GM21526 (cell line): Measurements from ENCODE around the gene SH3TC1.

Experiments
- ATAC-seq: cut with Tn5 transposase; IDR thresholded peaks from one replicate; pipeline ENCODE4 v1.9.1; 2021; ENCODE audit warnings: moderate library complexity; ENCODE audit not compliant: unreplicated experiment, low FRiP score

The SH3TC1 gene

DNA sequence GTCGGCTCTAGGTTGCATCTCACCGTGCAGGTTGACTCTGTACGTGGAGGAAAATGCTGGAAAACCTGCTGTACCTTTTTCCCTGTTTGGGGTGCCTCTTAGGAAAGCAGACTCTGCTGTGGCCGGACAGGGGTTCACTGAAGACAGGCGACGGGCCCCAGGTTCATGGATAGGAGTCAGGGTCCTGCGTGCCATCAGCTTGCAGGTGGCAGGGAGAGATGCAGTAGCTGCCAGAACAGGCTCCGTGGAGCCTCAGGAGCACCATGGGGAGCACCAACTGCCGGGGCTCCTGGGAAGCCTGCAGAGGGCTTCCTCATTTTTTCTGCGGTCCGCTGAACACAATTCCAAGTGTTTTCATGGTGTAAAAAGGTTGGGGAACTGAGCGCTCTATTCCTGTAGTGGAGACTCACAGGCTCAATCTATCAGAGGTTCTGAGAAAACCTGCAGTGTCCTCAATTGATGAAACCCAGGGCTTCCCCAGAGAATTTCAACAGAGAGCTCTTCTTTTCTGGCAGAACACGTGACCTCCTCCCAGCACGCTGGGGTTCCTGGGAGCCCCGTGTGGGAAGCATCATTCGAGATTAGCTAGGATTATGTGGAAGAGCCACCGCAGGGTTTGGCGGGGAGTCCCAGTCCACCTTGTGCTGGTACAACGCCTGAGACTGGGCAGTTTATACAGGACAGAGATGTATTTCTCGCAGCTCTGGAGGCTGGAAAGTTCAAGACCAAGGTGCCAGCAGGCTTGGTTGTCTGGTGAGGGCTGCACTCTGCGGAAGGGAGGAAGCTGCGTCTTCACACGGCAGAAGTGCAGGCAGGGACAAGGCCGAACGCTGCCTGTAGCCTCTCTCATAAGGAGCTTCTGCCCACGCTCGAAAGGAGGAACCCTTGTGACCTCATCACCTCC lies 72.1 kb downstream of the SH3TC1 start:
- ATAC-seq = no peak

DNA sequence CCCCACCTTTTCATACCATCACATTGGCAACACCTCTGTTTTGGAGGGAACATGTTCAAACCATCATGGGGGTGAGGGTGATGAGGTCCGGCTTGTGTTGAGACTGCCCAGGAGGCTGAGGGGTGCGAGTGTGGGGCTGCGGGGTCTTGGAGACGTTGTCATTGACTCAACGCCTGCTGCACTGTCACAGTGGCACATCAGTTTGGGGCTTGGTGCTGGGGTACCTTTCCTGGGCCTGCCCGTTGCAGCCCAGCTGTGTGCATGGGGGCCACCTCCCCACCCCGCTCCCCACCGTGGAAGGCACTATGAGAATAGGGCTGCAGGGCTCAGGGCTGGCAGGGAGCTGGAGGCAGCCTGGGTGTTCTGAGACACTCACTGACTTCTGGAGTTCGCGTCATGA lies 72.7 kb downstream of the SH3TC1 start:
- ATAC-seq = no peak

DNA sequence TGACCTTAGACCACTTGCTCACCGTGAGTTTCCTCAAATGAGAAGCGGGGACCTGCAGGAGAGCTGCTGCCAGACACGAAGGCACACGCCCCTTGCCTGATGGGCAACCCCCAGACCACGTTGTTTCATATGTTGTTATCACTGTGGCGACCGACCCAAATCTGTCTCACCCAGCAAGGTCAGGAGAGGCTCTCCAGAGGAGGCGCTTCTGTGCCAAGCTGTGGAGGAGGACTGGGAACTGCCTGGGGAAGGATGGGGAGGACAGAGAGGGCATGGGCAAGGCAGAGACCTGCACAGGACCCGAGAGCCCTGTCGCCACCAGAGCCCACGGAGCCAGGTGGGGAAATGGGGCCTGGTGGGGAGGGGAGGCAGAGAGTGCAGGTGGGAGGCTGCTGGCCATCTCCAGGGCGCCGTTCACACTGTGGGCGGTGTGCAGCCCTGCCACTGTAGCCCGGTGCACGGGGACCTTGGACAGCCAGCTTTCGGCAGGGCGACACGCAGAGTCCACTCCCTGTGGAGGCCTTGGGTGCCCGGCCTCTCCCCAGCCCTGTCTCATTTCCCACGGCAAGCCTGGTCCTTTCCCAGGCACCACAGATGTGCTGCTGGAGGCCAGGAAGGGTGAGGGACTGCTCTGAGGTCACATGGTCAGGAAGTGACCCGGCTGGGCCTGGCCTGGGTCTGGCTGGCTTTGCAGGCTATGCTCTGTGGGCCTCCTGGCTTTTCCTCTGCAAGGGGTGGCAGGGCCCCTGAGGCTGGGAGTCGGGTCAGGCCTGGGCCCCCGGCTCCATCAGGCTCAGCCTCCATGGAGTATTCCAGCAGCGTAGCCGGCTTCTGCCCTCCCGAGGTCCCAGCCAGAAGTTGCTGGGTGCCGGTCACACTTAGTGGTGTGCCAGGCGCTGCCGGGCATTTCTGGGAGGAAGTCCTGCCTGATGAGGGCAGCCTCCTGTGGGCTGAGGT lies 73.7 kb downstream of the SH3TC1 start:
- ATAC-seq = no peak

DNA sequence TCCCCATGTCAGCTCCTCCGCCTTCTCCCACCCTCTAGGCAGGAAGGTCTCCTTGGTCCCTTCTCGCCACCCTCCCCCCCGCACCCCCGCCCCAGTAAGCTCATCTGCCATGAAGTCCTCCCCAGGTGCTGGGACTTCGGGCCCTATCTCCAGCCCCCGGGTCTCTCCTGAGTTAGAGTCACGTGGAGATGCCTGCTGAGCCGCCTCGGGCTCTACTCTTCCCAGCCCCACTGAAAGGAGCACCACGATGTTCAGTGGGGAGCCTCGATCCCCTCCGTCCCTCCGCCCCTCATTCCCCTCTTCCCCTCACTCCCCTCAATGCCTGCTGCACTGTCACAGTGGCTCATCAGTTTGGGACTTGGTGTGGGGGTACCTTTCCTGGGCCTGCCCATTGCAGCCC lies 74.4 kb downstream of the SH3TC1 start:
- no peak for ATAC-seq

DNA sequence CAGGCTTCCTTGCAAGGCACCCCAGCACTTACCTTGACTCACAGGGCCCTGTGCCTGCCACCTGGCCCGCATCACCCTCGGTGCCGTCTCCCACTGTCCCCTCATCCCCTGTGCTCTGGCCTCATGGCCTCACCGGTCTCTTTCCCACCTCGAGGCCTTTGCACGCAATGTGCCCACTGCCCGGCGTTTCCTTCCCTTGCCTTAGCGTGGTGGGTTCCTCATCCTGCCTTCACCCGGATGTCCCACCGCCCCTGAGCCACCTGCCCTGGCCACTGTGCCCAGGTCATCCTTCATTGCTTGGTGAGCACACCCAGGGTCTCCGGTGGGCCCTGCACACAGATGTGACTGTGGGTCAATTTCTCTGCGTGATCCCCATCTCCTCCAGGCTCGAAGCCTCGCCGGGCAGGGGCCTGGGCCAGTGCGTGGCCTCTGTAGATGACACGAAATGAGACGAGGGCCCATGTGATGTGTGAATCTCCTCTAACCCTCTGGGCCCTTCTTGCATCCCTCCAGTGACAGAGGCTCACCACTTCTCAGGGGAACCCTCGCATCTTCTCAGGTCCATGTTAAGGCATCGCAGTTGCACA lies 75.1 kb downstream of the SH3TC1 start:
- ATAC-seq = no peak

DNA sequence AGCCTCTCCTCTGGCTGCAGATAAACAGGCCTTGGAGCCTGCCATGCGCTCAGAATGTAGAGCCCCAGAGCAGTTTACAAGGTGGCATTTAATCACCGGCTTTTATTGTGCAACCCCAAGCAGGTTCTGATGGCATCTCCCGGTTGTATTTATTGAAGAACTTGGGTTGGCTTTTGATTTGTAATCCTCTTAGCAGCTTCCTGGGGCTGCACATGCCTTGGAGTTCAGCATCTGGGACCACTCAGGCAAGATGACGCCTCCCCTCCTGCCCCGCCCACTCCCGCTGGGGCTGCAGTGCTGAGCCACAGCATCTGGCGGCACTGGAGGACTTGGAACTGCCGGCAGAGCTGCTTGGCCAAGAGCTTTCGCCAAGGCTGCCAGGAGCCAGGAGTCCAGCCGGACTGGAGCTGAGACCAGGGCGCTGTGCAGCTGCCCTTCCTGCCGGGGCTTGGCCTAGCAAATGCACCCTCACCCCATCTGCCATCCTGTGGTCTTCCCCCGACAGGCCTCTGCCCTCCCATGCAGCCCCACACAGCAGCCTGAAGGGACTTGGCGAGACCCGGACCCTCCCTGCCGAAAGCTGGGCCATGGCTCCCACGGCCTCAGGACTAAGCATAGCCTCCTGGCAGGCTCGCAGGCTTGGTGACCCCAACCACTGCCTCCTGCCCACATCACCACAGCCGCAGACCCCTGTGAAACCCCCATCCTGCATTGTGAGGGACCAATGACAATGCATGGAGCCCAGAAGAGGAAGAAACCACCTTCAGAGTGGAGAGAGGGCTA lies 75.9 kb downstream of the SH3TC1 start:
- ATAC-seq = no peak

DNA sequence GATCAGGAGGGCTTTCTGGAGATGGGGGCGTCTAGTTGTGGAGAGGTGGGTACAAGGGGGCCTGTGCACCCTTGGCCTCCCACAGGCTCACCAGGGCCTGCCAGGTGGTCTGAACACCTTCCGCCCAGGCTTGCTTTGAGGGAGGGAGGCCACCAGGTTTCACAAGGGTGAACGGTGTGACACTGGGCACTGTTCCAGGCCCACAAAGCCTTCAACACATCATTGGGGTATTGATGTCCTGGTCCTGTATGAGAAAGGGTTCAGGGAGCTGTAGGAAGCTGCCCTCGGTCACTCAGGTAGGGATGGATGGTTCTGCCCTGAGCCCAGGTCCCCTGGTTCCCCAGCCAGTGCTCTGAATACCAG lies 76.4 kb downstream of the SH3TC1 start:
- ATAC-seq = no peak

DNA sequence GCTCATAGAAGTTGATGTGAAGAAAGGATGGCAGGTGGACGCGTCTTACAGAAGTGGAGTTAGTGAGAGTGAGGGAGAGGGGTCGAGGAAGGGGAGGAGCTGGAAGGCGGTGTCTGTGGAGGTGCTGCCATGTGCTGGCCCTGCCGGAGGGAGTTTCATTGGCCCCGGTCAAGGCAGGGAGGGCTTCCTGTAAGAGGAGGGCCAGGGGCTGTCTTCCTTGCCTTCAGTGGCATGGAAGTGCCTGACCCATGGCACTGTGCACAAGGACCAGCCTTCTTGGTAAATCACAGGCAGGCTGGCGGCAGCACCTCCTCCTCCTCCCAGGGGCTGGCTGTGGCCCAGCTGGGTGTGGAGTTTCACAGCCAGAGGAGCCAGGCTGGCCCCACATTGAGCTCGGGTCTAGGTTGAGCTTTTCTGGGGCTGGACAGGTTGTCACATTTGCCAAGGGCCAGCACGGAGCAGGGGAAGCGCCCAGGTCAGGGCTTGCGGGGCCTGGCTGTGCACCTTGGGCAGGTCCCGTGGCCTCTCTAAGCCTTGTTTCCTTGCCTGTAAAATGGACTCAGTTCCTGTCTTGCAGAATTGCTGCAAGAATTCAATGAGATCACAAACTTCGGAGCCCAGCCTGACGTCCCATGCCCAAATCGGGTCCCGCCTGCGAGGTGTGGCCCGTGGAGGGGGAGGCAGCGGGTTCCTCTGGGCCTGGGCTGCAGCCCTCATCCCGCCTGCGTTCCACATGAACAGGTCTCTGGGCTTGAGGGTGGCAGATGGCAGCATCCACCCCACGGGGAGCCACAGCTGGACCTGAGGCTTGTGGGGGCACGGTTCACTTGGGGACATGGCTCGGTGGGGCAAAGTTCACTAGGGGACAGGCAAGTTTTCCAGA lies 77.5 kb downstream of the SH3TC1 start:
- no peak for ATAC-seq

DNA sequence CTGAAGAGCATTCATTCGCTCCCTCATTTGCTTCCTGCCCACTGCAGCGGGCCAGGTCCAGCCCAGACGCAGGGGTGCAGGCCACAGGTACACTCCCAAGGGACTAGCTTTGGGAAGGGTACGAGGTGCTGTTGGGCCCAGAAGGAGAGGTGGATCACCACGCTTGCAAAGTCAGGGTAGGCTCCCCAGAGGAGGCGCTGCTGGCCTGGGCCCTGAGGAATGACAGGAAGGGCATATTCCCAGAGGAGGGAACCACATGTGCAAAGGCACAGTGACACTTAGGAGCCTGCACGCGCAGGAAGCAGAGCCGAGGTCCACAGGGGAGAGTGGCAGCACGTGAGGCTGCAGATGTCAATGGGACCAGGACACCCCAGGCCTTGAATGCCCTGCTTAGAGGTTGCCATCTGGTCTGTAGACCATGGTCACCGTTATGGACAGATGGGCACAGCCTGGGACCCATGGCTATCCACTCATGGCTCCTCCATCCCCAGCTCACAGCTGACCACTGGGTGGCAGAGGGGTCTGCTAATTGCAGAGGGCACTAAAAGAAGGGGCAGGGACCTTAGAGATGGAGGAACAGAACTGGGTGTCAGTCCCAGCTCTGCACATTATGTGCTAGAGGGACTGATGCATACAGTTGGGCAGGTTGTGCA lies 78.4 kb downstream of the SH3TC1 start:
- ATAC-seq = no peak

DNA sequence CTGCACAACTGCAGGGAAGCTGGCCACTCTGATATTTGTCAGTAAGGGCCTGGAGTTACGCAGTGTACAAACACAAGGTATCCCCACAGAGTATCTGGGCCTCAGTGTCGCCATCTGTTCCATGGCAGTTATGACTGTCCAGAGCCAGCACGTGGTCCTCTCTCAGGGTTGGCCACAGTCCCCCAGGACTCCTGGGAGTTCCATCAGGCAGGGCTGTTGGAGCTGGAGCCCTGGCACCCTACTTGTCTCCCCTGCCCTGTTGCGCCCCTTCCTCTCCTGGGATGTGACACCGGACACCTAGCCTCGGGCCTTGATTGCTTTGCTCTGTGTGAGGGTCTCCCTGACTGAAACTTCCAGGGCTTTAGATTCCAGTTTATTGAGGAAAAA lies 78.9 kb downstream of the SH3TC1 start:
- no peak for ATAC-seq

DNA sequence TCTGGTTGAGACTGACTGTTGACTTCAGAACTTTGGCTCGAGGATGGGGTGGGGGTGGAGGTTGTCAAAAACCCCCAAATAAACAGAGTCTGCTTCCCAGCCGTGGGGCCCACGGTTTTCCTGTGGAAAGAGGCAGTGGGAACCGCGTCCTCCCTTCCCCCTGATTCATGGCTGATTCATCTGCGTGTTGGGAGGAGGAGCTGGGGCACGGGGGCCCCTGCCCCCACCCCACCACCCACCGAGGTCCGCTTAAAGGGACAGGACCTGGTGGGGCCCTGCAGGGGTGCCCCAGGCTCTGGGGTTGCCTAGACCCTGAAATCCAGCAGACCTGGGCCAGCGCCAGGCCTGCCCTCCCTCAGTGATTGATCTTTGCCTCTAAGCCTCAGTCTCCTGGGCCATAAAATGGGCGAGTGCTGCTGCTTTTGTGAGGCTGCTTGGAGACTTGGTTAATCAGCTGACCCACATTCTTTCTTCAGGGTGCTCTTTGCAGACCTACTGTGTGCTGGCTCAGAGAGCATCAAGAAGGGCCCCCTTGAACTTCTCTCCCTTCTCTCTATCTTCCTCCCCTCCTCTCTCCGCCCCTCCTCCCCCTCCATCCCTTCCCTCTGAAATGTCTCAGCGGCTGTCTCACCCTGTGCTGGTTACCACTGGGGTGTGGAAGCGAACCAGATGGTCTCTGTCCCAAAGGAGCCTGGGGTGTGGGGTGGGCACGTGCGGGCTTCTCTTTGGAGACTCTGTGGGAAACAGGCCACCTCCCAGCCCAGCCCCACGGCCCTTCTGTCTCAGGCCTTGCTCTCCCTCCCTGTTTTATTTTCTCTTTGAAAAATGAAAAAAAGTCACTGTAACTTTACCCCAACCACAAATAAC lies 79.6 kb downstream of the SH3TC1 start:
- no peak for ATAC-seq

DNA sequence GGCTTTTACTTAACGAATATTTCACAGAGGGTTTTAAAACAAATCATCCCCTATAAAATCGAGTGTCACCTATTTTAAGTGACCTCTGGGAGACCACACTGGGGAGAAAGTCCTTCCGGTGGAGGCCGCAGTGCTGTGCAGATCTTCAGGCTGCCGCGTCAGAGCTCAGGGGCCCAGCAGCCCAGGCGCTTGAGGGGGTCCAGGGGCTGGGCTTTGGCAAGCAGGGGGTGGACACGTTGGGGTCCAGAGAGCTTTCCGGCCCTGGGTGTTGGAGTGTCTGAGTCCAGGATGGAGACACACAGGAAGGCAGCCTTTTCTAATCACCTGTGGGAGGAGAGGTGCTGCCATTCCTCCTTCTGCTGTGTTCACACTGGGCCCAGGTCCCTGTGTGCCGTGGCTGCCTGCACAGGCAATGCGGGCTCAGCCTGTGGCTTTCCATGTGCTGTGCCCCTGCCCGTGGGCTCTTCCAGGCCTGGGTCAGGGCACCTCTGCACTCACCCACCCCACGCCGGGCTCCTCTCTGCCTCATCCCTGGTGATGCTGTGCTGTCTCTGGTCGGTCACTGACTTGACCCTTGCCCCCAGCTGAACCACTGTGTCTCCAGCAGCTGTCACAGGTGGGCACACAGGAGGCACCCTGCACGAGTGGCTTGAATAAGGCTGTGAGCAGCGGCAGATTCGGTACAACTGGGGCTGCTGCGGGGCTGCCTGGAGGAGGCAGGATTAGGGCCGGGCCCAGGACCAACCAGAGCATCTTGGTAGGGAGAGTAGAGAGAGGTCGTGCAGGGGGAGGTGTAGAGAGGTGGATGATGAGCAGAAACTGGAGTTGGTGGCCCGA lies 80.4 kb downstream of the SH3TC1 start:
- ATAC-seq = no peak

DNA sequence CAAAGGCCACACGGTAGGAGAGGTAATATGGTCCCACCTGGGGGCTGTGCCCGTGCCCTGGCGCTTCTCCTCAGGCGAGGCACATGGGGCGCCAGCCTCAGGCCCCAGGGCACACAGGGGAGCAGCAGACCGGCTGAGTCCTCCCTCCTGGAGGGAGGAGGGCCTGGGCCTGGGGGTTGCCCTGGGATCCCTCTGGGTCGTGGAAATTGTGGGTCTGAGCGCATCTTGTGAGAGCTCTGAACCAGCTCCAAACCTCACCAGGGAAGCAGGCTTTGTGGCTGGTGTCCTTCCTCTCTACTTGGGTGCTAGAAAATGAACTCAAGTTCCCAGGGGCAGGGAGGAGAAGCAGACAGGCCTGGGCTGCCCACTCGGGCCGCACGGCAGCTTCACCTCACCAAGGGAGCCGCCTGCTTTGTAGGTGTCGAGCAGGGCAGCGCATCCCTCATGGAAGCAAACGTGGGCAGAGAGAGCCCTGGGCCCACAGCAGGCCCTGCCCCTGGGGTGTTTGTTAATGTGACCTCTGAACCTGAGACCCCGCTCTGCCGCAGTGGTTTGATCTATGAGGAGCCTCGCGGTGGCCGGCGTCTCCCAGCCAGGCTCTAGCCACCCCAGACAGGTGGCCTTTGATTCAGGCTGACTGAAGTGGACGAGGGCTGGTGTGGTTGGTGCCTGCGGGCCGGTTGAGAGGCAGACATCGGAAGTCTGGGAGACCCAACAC lies 81.2 kb downstream of the SH3TC1 start:
- ATAC-seq = no peak

DNA sequence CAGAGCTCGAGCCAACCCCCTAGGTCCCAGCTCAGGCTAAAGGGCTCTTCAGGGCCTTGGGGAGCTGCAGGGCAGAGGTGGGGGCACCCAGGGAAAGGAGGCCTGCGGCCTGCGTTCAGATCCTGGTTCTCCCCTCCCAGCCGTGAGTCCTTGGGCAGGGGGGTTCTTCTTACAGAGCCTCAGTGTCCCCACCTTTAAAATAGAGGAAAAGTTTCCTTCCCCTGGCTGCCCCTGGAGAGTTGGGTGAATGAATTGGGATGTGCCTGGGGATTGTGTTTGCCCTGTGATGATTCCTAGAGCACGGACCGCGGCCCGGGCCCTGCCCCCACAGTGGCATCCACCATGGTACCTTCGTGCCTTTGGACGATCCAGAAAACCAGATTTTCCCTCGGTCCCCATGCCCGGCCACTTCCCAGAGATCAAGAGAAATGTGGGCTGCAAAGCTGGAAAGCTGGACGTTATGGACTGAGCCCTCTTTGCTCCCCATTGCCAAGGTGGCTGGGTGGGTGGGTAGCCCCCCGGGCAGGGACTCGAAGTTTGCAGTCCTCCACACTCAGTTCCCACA lies 81.9 kb downstream of the SH3TC1 start:
- no peak for ATAC-seq

DNA sequence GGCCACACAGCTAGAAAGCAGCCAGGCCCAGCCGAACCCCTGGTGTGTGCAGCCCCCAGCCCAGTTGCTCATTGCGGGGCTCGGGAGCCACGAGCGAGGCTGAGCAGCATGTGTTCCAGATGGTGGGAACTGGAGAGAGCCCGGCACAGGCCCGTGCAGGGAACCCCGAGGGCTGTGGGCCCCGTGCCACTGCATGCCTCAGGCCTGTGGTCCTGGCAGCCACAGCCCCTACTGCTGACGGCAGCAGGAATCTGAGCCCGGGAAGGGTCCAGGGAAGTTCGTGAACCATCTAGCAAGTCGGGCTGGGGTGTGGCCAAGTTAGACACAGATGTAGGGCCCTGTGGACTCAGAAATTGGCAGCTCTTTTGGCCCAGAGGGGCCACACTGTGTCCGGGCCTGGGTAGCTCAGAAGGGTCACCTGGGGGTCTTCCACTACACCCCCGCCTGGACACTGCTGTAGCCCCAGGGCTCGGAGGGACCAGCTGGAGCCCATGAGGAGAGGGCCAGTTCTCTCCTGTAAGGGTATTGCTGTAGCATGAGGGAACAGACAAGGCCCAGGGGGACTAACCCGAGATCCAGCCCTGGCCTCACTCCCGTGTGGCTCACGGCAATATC lies 82.5 kb downstream of the SH3TC1 start:
- no peak for ATAC-seq

DNA sequence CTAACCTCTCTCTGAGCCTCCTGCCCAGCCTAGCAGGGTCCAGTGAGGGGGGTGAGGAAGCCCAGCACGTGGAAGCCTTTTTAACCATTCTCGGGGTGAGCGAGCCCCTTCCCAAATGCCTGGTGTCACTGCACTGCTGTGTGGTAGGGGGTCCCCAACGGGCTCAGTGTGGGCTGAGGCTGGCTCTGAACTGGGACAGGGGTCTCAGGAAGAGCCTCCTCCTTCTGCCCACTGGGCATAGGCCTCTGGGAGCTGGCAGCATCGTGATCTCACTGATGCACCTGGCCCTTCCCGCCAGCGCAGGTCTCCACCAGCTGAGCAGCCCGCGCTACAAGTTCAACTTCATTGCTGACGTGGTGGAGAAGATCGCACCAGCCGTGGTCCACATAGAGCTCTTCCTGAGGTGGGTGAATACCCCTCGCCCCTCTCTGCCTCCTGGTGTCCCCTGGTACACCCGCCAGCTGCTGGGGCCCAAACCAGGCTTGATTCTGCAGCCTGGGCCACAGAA lies 83.1 kb downstream of the SH3TC1 start:
- ATAC-seq = no peak
